Measurements from ENCODE around the gene MTHFD1L.

MTHFD1L gene

GRCh38 chr6:151100326-151100725, 234.8 kb downstream of the MTHFD1L start:
- Histone ChIP-seq H3K36me3 (ENCODE audit: insufficient read depth, low read length) (peaks cover 46% of the 10 kb centered on the region), H3K9ac (ENCODE audit: low read depth, low read length) (no peak overlapping the region), H3K4me1 (ENCODE audit: insufficient read depth, low read length) (no peaks in the 10 kb centered on the region), H3K4me2 (ENCODE audit: insufficient read depth, low read length) (no peak overlapping the region), H3K4me3 (ENCODE audit: low read depth in 1 of 2, low read length in 2 of 2) (no peak overlapping the region), H3K79me2 (ENCODE audit: insufficient read depth, low read length) (no peaks in the 10 kb centered on the region), H3K27ac (ENCODE audit: low read length) (no peak overlapping the region), H3K27me3 (ENCODE audit: insufficient read depth, low read length, poor library complexity) (no peaks in the 10 kb centered on the region), H4K20me1 (ENCODE audit: insufficient read depth, low read length) (no peaks in the 10 kb centered on the region), H3K9me3 (ENCODE audit: insufficient read depth, low read length, severe bottlenecking) (no peaks in the 10 kb centered on the region), H2AFZ (ENCODE audit: low read depth, low read length) (no peak overlapping the region)
- TF ChIP-seq CTCF (IDR thresholded peaks at IDR 0.05; ENCODE audit: borderline replicate concordance, extremely low read depth, low read length, poor library complexity, severe bottlenecking) (no peak), EZH2 (IDR thresholded peaks at IDR 0.05; ENCODE audit: borderline replicate concordance, low read depth, low read length, severe bottlenecking) (no peak)
- ATAC-seq (ENCODE audit: insufficient read depth, low read depth) (no peak), DNase-seq (no peak)

GRCh38 chr6:151101161-151101815, 235.8 kb downstream of the MTHFD1L start:
- no peak for TF ChIP-seq CTCF (IDR thresholded peaks at IDR 0.05; ENCODE audit: borderline replicate concordance, extremely low read depth, low read length, poor library complexity, severe bottlenecking)
- no peak for TF ChIP-seq EZH2 (IDR thresholded peaks at IDR 0.05; ENCODE audit: borderline replicate concordance, low read depth, low read length, severe bottlenecking)
- Histone ChIP-seq H3K27me3 (ENCODE audit: insufficient read depth, low read length, poor library complexity) (no peaks in the 10 kb centered on the region), H3K79me2 (ENCODE audit: insufficient read depth, low read length) (no peaks in the 10 kb centered on the region), H3K9me3 (ENCODE audit: insufficient read depth, low read length, severe bottlenecking) (no peaks in the 10 kb centered on the region), H3K4me3 (ENCODE audit: low read depth in 1 of 2, low read length in 2 of 2) (no peak overlapping the region), H3K27ac (ENCODE audit: low read length) (no peak overlapping the region), H4K20me1 (ENCODE audit: insufficient read depth, low read length) (no peaks in the 10 kb centered on the region), H3K36me3 (ENCODE audit: insufficient read depth, low read length) (peaks cover 36% of the 10 kb centered on the region; the same call in 1 of the 2 replicates), H2AFZ (ENCODE audit: low read depth, low read length) (no peak overlapping the region), H3K4me2 (ENCODE audit: insufficient read depth, low read length) (no peak overlapping the region), H3K9ac (ENCODE audit: low read depth, low read length) (no peak overlapping the region), H3K4me1 (ENCODE audit: insufficient read depth, low read length) (no peaks in the 10 kb centered on the region)
- ATAC-seq (ENCODE audit: insufficient read depth, low read depth) = no peak
- no peak for DNase-seq

- no peaks in the 10 kb centered on the region for H3K4me1 ChIP-seq (ENCODE audit: insufficient read depth, low read length)
- no peak overlapping the region for H3K27ac ChIP-seq (ENCODE audit: low read length)
- no peaks in the 10 kb centered on the region for H4K20me1 ChIP-seq (ENCODE audit: insufficient read depth, low read length)
- TF ChIP-seq CTCF (IDR thresholded peaks at IDR 0.05; ENCODE audit: borderline replicate concordance, extremely low read depth, low read length, poor library complexity, severe bottlenecking) (no peak), EZH2 (IDR thresholded peaks at IDR 0.05; ENCODE audit: borderline replicate concordance, low read depth, low read length, severe bottlenecking) (no peak)
- DNase-seq (no peak), ATAC-seq (ENCODE audit: insufficient read depth, low read depth) (no peak)
- H3K4me3 ChIP-seq (ENCODE audit: low read depth in 1 of 2, low read length in 2 of 2) = no peak overlapping the region
- no peaks in the 10 kb centered on the region for H3K27me3 ChIP-seq (ENCODE audit: insufficient read depth, low read length, poor library complexity)
- H2AFZ ChIP-seq (ENCODE audit: low read depth, low read length) = no peak overlapping the region
- no peaks in the 10 kb centered on the region for H3K79me2 ChIP-seq (ENCODE audit: insufficient read depth, low read length)
- H3K9me3 ChIP-seq (ENCODE audit: insufficient read depth, low read length, severe bottlenecking) = no peaks in the 10 kb centered on the region
- no peak overlapping the region for H3K9ac ChIP-seq (ENCODE audit: low read depth, low read length)
- peaks cover 29% of the 10 kb centered on the region; the same call in 1 of the 2 replicates for H3K36me3 ChIP-seq (ENCODE audit: insufficient read depth, low read length)
- no peak overlapping the region for H3K4me2 ChIP-seq (ENCODE audit: insufficient read depth, low read length)
Observed at GRCh38 chr6:151101816-151102694, 236.6 kb downstream of the MTHFD1L start.

All from DND-41 (cell line).